B cell (primary cell): Measurements from ENCODE around the gene VPS33A. TPM values are rescaled to one million over a fixed set of nuclear protein-coding genes. Genes with fewer than 3 reads are reported as not detected.

ENCODE experiments used
- ATAC-seq: fragments of 200-7000 bp; cut with Tn5 transposase; one replicate; pipeline ENCODE4 v1.10.0; 2021; ENCODE audit warnings: low read depth, mild to moderate bottlenecking, moderate number of reproducible peaks, moderate library complexity
- CTCF ChIA-PET: fragments of 350-600 bp; sonication (Branson Sonifier 250); formaldehyde crosslinking; loops from one replicate; lab custom pipeline; 2021; ENCODE audit warnings: antibody characterized with exemption, inconsistent platforms; lab: Charles Lee
- POLR2A ChIA-PET: fragments of 350-600 bp; sonication (Branson Sonifier 250); formaldehyde crosslinking; loops from one replicate; lab custom pipeline; 2021; ENCODE audit warnings: antibody characterized with exemption; lab: Charles Lee
- DNase-seq: peaks from one replicate; pipeline ENCODE4 v3.0.0; 2013
- H2AFZ ChIP-seq: 2 replicates; pipeline ENCODE4 v1.6.1; 2012; ENCODE audit warnings: mild to moderate bottlenecking, low read depth, low read length; ENCODE audit not compliant: insufficient read depth, poor library complexity, severe bottlenecking
- H3K27ac ChIP-seq, 2 donors: 1 replicate in 1 of 2; 2 replicates in 1 of 2; pipeline ENCODE4 v1.5.1; 2012 to 2013; ENCODE audit warnings: low read length in 2 of 2, mild to moderate bottlenecking in 2 of 2, moderate library complexity in 1 of 2
- H3K27me3 ChIP-seq, 4 experiments: fragments of 200-600 bp in 1 of 4; sonication (generic) in 1 of 4; replicated peaks in 1 of 4; 1 replicate in 2 of 4; 2 replicates in 2 of 4; pipeline versions ENCODE4 v1.6.1 to v1.7.0; 2013 to 2016; ENCODE audit warnings: low read length in 3 of 4, mild to moderate bottlenecking in 2 of 4, mixed read lengths in 1 of 4, moderate library complexity in 1 of 4; ENCODE audit not compliant: insufficient read depth in 4 of 4, control insufficient read depth in 3 of 4; ENCODE audit errors: control extremely low read depth in 1 of 4
- H3K36me3 ChIP-seq, 2 experiments: replicated peaks in 1 of 2; 1 replicate in 1 of 2; 2 replicates in 1 of 2; pipeline versions ENCODE4 v1.6.1 to v1.7.1; 2013; ENCODE audit warnings: low read length in 1 of 2; ENCODE audit not compliant: insufficient read depth in 2 of 2, control insufficient read depth in 1 of 2; ENCODE audit errors: control extremely low read depth in 1 of 2, extremely low read depth in 1 of 2
- H3K4me1 ChIP-seq, 2 donors: fragments of 200-600 bp in 1 of 2; sonication (generic) in 1 of 2; 1 replicate in 1 of 2; 2 replicates in 1 of 2; pipeline versions ENCODE4 v1.5.1 to v1.6.1; 2013 to 2017; ENCODE audit warnings: low read length in 2 of 2; ENCODE audit not compliant: control insufficient read depth in 2 of 2, insufficient read depth in 2 of 2
- H3K4me2 ChIP-seq: replicated peaks from 2 replicates; pipeline ENCODE3; 2012; ENCODE audit warnings: mild to moderate bottlenecking, low read depth, low read length; ENCODE audit not compliant: poor library complexity, severe bottlenecking
- H3K4me3 ChIP-seq, 5 experiments: fragments of 200-600 bp in 1 of 5; sonication (generic) in 1 of 5; 1 replicate in 3 of 5; 2 replicates in 2 of 5; pipeline versions ENCODE4 v1.5.1 to v1.7.0; 2011 to 2016; ENCODE audit warnings: low read length in 4 of 5, mild to moderate bottlenecking in 4 of 5, low read depth in 2 of 5, control low read depth in 1 of 5, moderate library complexity in 1 of 5; ENCODE audit not compliant: insufficient read depth in 1 of 5; ENCODE audit errors: control extremely low read depth in 1 of 5, extremely low read depth in 1 of 5
- H3K79me2 ChIP-seq: fragments of 200-600 bp; sonication (generic); one replicate; pipeline ENCODE4 v1.6.0; 2016; ENCODE audit warnings: low read length; ENCODE audit not compliant: control insufficient read depth, insufficient read depth
- H3K9ac ChIP-seq: fragments of 200-600 bp; sonication (generic); 2 replicates; pipeline ENCODE4 v1.6.1; 2017; ENCODE audit warnings: mild to moderate bottlenecking, low read length, moderate library complexity
- H3K9me3 ChIP-seq, 3 donors: one replicate each; pipeline versions ENCODE4 v1.6.1 to v1.7.1; 2013; ENCODE audit warnings: low read length in 2 of 3; ENCODE audit not compliant: control insufficient read depth in 2 of 3, insufficient read depth in 1 of 3; ENCODE audit errors: control extremely low read depth in 1 of 3
- H4K20me1 ChIP-seq: 2 replicates; pipeline ENCODE4 v1.6.0; 2012; ENCODE audit warnings: mild to moderate bottlenecking, low read length; ENCODE audit not compliant: insufficient read depth, control insufficient read depth, poor library complexity, severe bottlenecking
- H3K27ac Mint-ChIP-seq: one replicate; pipeline ENCODE4 v1.8.0; 2021; ENCODE audit warnings: mixed read lengths
- H3K27me3 Mint-ChIP-seq: one replicate; pipeline ENCODE4 v1.8.0; 2021; ENCODE audit warnings: mixed read lengths
- H3K4me1 Mint-ChIP-seq: one replicate; pipeline ENCODE4 v1.8.0; 2021; ENCODE audit warnings: mixed read lengths
- H3K4me3 Mint-ChIP-seq: one replicate; pipeline ENCODE4 v1.8.0; 2021; ENCODE audit warnings: mixed read lengths
- H3K9me3 Mint-ChIP-seq: one replicate; pipeline ENCODE4 v1.8.0; 2022; ENCODE audit warnings: mixed read lengths; ENCODE audit not compliant: insufficient read depth
- CTCF ChIP-seq: fragments of 200-600 bp; IDR thresholded peaks from one replicate; pipeline ENCODE4 v1.8.0; 2022; ENCODE audit warnings: antibody characterized with exemption, mild to moderate bottlenecking
- EZH2 ChIP-seq: IDR thresholded peaks from 2 replicates; pipeline ENCODE4 v1.6.1; 2012; ENCODE audit warnings: borderline replicate concordance, low read depth, mild to moderate bottlenecking, moderate library complexity, low read length; ENCODE audit not compliant: insufficient read depth, poor library complexity, severe bottlenecking
- WGBS: methylation state at CpG from one replicate; pipeline ENCODE4 v1.1.5; 2013; ENCODE audit warnings: missing lambda C conversion rate; ENCODE audit not compliant: insufficient coverage; 5-methylcytosine and 5-hydroxymethylcytosine counted together
- intact Hi-C: fragments of 100-400 bp; cut with micrococcal nuclease; formaldehyde crosslinking; loops from one replicate; pipeline ENCODE4 v1.10.0; 2022
- polyA plus RNA-seq: library from polyadenylated mRNA; depleted of rRNA; stranded (reverse); fragments of >200 nt; gene quantifications from 2 replicates; pipeline ENCODE4 v1.2.3, GENCODE V29; 2012
- total RNA-seq, 2 donors: library from RNA; stranded (reverse); fragments of 120-200 nt in 1 of 2; gene quantifications; 1 replicate in 1 of 2; 2 replicates in 1 of 2; pipeline versions ENCODE4 v1.2.3 to v1.2.4, GENCODE V29; 2013 to 2022

VPS33A gene
- total and polyA plus RNA-seq, 2 donors (not counting 1 experiment from before 2014, with no cell fraction given) = 11.1 to 34.9 TPM

GRCh38 chr12:122205053-122205925, 61.0 kb downstream of the VPS33A start:
- Mint-ChIP-seq H3K27ac (peak overlapping the region; percentile 62), H3K4me3 (peak overlapping the region; percentile 88), H3K9me3 (no peaks in the 10 kb centered on the region), H3K27me3 (peaks cover 17% of the 10 kb centered on the region), H3K4me1 (peaks cover 12% of the 10 kb centered on the region)
- Histone ChIP-seq H3K4me3 (no peak overlapping the region), H3K9me3 (peaks cover 0 to 13% (median 0%) of the 10 kb centered on the region in 3 donors), H3K36me3 (peaks cover 0 to 31% of the 10 kb centered on the region in 2 experiments), H3K9ac (no peak overlapping the region), H3K27ac (no peak overlapping the region), H3K4me2 (no peak overlapping the region), H2AFZ (no peak overlapping the region), H3K79me2 (no peaks in the 10 kb centered on the region), H3K4me1 (peaks cover 13 to 14% of the 10 kb centered on the region in 2 donors), H4K20me1 (no peaks in the 10 kb centered on the region), H3K27me3 (peaks cover 0 to 41% (median 20%) of the 10 kb centered on the region in 4 experiments)
- WGBS = 65% methylated on average over 19 of the region's 23 CpGs
- no peak for ATAC-seq
- TF ChIP-seq CTCF = no peak
- no peak for TF ChIP-seq EZH2
- ChIA-PET CTCF (interaction anchor here (1.0 to 1.2 kb wide), 2 partner anchors 15 to 82 kb away, joined by 3 to 4 read pairs; no protein-coding TSS in a partner anchor), POLR2A (interaction anchor here (0.6 kb wide), 1 partner anchor 17 kb away, joined by 3 read pairs; no protein-coding TSS in a partner anchor)
- DNase-seq = peak; percentile 34
- intact Hi-C loops = no loop called here
